ENCODE data around the gene LGSN. TPM values are rescaled to one million over a fixed set of nuclear protein-coding genes. Genes with fewer than 3 reads are reported as not detected.
"Not testable (repeated sequence)": the region's sequence is repeated elsewhere in the genome, so short reads cannot be mapped to it uniquely, and the experiment has no call there.

LGSN gene
- total RNA-seq (0.14 TPM), polyA plus RNA-seq (0.23 TPM)
- long read RNA-seq, donor 1 = 0 reads
- long read RNA-seq, donor 2 = 0 reads
- long read RNA-seq, donor 3 = 0 reads
- long read RNA-seq, donor 4 = 0 reads
- long read RNA-seq, donor 5 = 0 reads
- long read RNA-seq, donor 6 = 0 reads
- long read RNA-seq, donor 7 = 0 reads
- long read RNA-seq, donor 8 = 0 reads
- long read RNA-seq, donor 9 = 0 reads
- long read RNA-seq, donor 10 = 0 reads

GRCh38 chr6:63319939-63320338 lies at the start of gene LGSN:
Gene LGSN, minus strand, starts transcription at chr6:63319983. Its CDS starts 40 bp downstream, at chr6:63319943.
- Histone ChIP-seq H3K9me3 (ENCODE audit: control insufficient read depth in 2 of 2, insufficient read depth in 1 of 2, low read length in 1 of 2) (peaks cover 0 to 3% of the 10 kb centered on the region in 2 donors), H3K4me3 (ENCODE audit: low read length in 2 of 2) (no peak within 1 kb of the TSS), H3K27me3 (ENCODE audit: control insufficient read depth in 2 of 2, insufficient read depth in 1 of 2, low read length in 1 of 2) (no peaks in the 10 kb centered on the region), H3K27ac (ENCODE audit: low read depth in 1 of 2, low read length in 1 of 2) (no peak within 1 kb of the TSS), H3K36me3 (ENCODE audit: control insufficient read depth in 2 of 2, insufficient read depth in 2 of 2, low read length in 1 of 2) (no peaks in the 10 kb centered on the region), H3K4me1 (ENCODE audit: control insufficient read depth in 2 of 2, insufficient read depth in 2 of 2, low read length in 2 of 2) (no peaks in the 10 kb centered on the region)
- 95% methylated on average over 4 of the region's 4 CpGs for WGBS
- no peak for DNase-seq (ENCODE audit: low read depth in 6 of 9, low spot score in 9 of 9)

GRCh38 chr6:63368347-63368746 lies 48.6 kb upstream of the LGSN start:
- no peaks in the 10 kb centered on the region for H3K27me3 ChIP-seq (ENCODE audit: control insufficient read depth in 2 of 2, insufficient read depth in 1 of 2, low read length in 1 of 2)
- H3K9me3 ChIP-seq (ENCODE audit: control insufficient read depth in 2 of 2, insufficient read depth in 1 of 2, low read length in 1 of 2) = no peaks in the 10 kb centered on the region
- H3K36me3 ChIP-seq (ENCODE audit: control insufficient read depth in 2 of 2, insufficient read depth in 2 of 2, low read length in 1 of 2) = no peaks in the 10 kb centered on the region
- DNase-seq (ENCODE audit: low read depth in 6 of 9, low spot score in 9 of 9) = no peak
- 86% methylated on average over 7 of the region's 7 CpGs for WGBS
- H3K4me3 ChIP-seq (ENCODE audit: low read length in 2 of 2) = no peak overlapping the region
- H3K4me1 ChIP-seq (ENCODE audit: control insufficient read depth in 2 of 2, insufficient read depth in 2 of 2, low read length in 2 of 2) = no peaks in the 10 kb centered on the region
- no peak overlapping the region for H3K27ac ChIP-seq (ENCODE audit: low read depth in 1 of 2, low read length in 1 of 2)

GRCh38 chr6:63362500-63363120 lies 42.8 kb upstream of the LGSN start:
- not testable (repeated sequence) for H3K9me3 ChIP-seq (ENCODE audit: control insufficient read depth in 2 of 2, insufficient read depth in 1 of 2, low read length in 1 of 2); H3K4me3 ChIP-seq (ENCODE audit: low read length in 2 of 2); H3K4me1 ChIP-seq (ENCODE audit: control insufficient read depth in 2 of 2, insufficient read depth in 2 of 2, low read length in 2 of 2); H3K27me3 ChIP-seq (ENCODE audit: control insufficient read depth in 2 of 2, insufficient read depth in 1 of 2, low read length in 1 of 2); H3K27ac ChIP-seq (ENCODE audit: low read depth in 1 of 2, low read length in 1 of 2); H3K36me3 ChIP-seq (ENCODE audit: control insufficient read depth in 2 of 2, insufficient read depth in 2 of 2, low read length in 1 of 2); DNase-seq (ENCODE audit: low read depth in 6 of 9, low spot score in 9 of 9)
- 96% methylated on average over 10 of the region's 10 CpGs for WGBS

- not testable (repeated sequence) for DNase-seq (ENCODE audit: low read depth in 6 of 9, low spot score in 9 of 9)
- WGBS = 92% methylated on average over 3 of the region's 3 CpGs
Measured at GRCh38 chr6:63357384-63357783, 37.6 kb upstream of the LGSN start.

GRCh38 chr6:63355632-63356031 lies 35.8 kb upstream of the LGSN start:
- H3K4me3 ChIP-seq (ENCODE audit: low read length in 2 of 2) = no peak overlapping the region
- H3K9me3 ChIP-seq (ENCODE audit: control insufficient read depth in 2 of 2, insufficient read depth in 1 of 2, low read length in 1 of 2) = no peaks in the 10 kb centered on the region
- H3K4me1 ChIP-seq (ENCODE audit: control insufficient read depth in 2 of 2, insufficient read depth in 2 of 2, low read length in 2 of 2) = peaks cover 0 to 2% of the 10 kb centered on the region in 2 donors
- no peaks in the 10 kb centered on the region for H3K27me3 ChIP-seq (ENCODE audit: control insufficient read depth in 2 of 2, insufficient read depth in 1 of 2, low read length in 1 of 2)
- H3K36me3 ChIP-seq (ENCODE audit: control insufficient read depth in 2 of 2, insufficient read depth in 2 of 2, low read length in 1 of 2) = no peaks in the 10 kb centered on the region
- no peak overlapping the region for H3K27ac ChIP-seq (ENCODE audit: low read depth in 1 of 2, low read length in 1 of 2)
- 95% methylated on average over 4 of the region's 4 CpGs for WGBS
- no peak for DNase-seq (ENCODE audit: low read depth in 6 of 9, low spot score in 9 of 9)

More at GRCh38 chr6:63357384-63357783, 37.6 kb upstream of the LGSN start:
- not testable (repeated sequence) for H3K4me1 ChIP-seq (ENCODE audit: control insufficient read depth in 2 of 2, insufficient read depth in 2 of 2, low read length in 2 of 2); H3K27ac ChIP-seq (ENCODE audit: low read depth in 1 of 2, low read length in 1 of 2); H3K27me3 ChIP-seq (ENCODE audit: control insufficient read depth in 2 of 2, insufficient read depth in 1 of 2, low read length in 1 of 2); H3K4me3 ChIP-seq (ENCODE audit: low read length in 2 of 2); H3K36me3 ChIP-seq (ENCODE audit: control insufficient read depth in 2 of 2, insufficient read depth in 2 of 2, low read length in 1 of 2); H3K9me3 ChIP-seq (ENCODE audit: control insufficient read depth in 2 of 2, insufficient read depth in 1 of 2, low read length in 1 of 2)

- DNase-seq (ENCODE audit: low read depth in 6 of 9, low spot score in 9 of 9) = no peak
Measured at GRCh38 chr6:63353286-63353630, 33.5 kb upstream of the LGSN start.

GRCh38 chr6:63352544-63353285 lies 32.9 kb upstream of the LGSN start:
- no peaks in the 10 kb centered on the region for H3K27me3 ChIP-seq (ENCODE audit: control insufficient read depth in 2 of 2, insufficient read depth in 1 of 2, low read length in 1 of 2)
- DNase-seq (ENCODE audit: low read depth in 6 of 9, low spot score in 9 of 9) = peak in 2 of 9 donors; percentile 4 to 38
- H3K9me3 ChIP-seq (ENCODE audit: control insufficient read depth in 2 of 2, insufficient read depth in 1 of 2, low read length in 1 of 2) = no peaks in the 10 kb centered on the region
- H3K4me1 ChIP-seq (ENCODE audit: control insufficient read depth in 2 of 2, insufficient read depth in 2 of 2, low read length in 2 of 2) = peaks cover 0 to 2% of the 10 kb centered on the region in 2 donors
- WGBS = 8% methylated on average over 7 of the region's 7 CpGs
- no peak overlapping the region for H3K27ac ChIP-seq (ENCODE audit: low read depth in 1 of 2, low read length in 1 of 2)
- H3K4me3 ChIP-seq (ENCODE audit: low read length in 2 of 2) = no peak overlapping the region
- H3K36me3 ChIP-seq (ENCODE audit: control insufficient read depth in 2 of 2, insufficient read depth in 2 of 2, low read length in 1 of 2) = no peaks in the 10 kb centered on the region

More at GRCh38 chr6:63353286-63353630, 33.5 kb upstream of the LGSN start:
- H3K27ac ChIP-seq (ENCODE audit: low read depth in 1 of 2, low read length in 1 of 2) = no peak overlapping the region
- H3K36me3 ChIP-seq (ENCODE audit: control insufficient read depth in 2 of 2, insufficient read depth in 2 of 2, low read length in 1 of 2) = no peaks in the 10 kb centered on the region
- 84% methylated on average over 1 of the region's 1 CpG for WGBS
- no peak overlapping the region for H3K4me3 ChIP-seq (ENCODE audit: low read length in 2 of 2)
- H3K9me3 ChIP-seq (ENCODE audit: control insufficient read depth in 2 of 2, insufficient read depth in 1 of 2, low read length in 1 of 2) = no peaks in the 10 kb centered on the region
- H3K4me1 ChIP-seq (ENCODE audit: control insufficient read depth in 2 of 2, insufficient read depth in 2 of 2, low read length in 2 of 2) = peaks cover 0 to 2% of the 10 kb centered on the region in 2 donors
- H3K27me3 ChIP-seq (ENCODE audit: control insufficient read depth in 2 of 2, insufficient read depth in 1 of 2, low read length in 1 of 2) = no peaks in the 10 kb centered on the region

- Histone ChIP-seq H3K9me3 (ENCODE audit: control insufficient read depth in 2 of 2, insufficient read depth in 1 of 2, low read length in 1 of 2) (no peaks in the 10 kb centered on the region), H3K27me3 (ENCODE audit: control insufficient read depth in 2 of 2, insufficient read depth in 1 of 2, low read length in 1 of 2) (no peaks in the 10 kb centered on the region), H3K36me3 (ENCODE audit: control insufficient read depth in 2 of 2, insufficient read depth in 2 of 2, low read length in 1 of 2) (no peaks in the 10 kb centered on the region), H3K4me3 (ENCODE audit: low read length in 2 of 2) (no peak overlapping the region), H3K4me1 (ENCODE audit: control insufficient read depth in 2 of 2, insufficient read depth in 2 of 2, low read length in 2 of 2) (peaks cover 0 to 2% of the 10 kb centered on the region in 2 donors), H3K27ac (ENCODE audit: low read depth in 1 of 2, low read length in 1 of 2) (no peak overlapping the region)
- 51% methylated on average over 4 of the region's 4 CpGs for WGBS
- DNase-seq (ENCODE audit: low read depth in 6 of 9, low spot score in 9 of 9) = peak in 1 of 9 donors; percentile 24
Measured at GRCh38 chr6:63352069-63352543, 32.3 kb upstream of the LGSN start.

- H3K27ac ChIP-seq (ENCODE audit: low read depth in 1 of 2, low read length in 1 of 2) = no peak overlapping the region
- H3K4me1 ChIP-seq (ENCODE audit: control insufficient read depth in 2 of 2, insufficient read depth in 2 of 2, low read length in 2 of 2) = peaks cover 0 to 2% of the 10 kb centered on the region in 2 donors
- no peaks in the 10 kb centered on the region for H3K9me3 ChIP-seq (ENCODE audit: control insufficient read depth in 2 of 2, insufficient read depth in 1 of 2, low read length in 1 of 2)
- no peak for DNase-seq (ENCODE audit: low read depth in 6 of 9, low spot score in 9 of 9)
- H3K36me3 ChIP-seq (ENCODE audit: control insufficient read depth in 2 of 2, insufficient read depth in 2 of 2, low read length in 1 of 2) = no peaks in the 10 kb centered on the region
- 58% methylated on average over 3 of the region's 3 CpGs for WGBS
- no peak overlapping the region for H3K4me3 ChIP-seq (ENCODE audit: low read length in 2 of 2)
- H3K27me3 ChIP-seq (ENCODE audit: control insufficient read depth in 2 of 2, insufficient read depth in 1 of 2, low read length in 1 of 2) = no peaks in the 10 kb centered on the region
Measured at GRCh38 chr6:63349401-63349800, 29.6 kb upstream of the LGSN start.
